ENCODE measurements around the gene LRRC71.

The LRRC71 gene

DNA sequence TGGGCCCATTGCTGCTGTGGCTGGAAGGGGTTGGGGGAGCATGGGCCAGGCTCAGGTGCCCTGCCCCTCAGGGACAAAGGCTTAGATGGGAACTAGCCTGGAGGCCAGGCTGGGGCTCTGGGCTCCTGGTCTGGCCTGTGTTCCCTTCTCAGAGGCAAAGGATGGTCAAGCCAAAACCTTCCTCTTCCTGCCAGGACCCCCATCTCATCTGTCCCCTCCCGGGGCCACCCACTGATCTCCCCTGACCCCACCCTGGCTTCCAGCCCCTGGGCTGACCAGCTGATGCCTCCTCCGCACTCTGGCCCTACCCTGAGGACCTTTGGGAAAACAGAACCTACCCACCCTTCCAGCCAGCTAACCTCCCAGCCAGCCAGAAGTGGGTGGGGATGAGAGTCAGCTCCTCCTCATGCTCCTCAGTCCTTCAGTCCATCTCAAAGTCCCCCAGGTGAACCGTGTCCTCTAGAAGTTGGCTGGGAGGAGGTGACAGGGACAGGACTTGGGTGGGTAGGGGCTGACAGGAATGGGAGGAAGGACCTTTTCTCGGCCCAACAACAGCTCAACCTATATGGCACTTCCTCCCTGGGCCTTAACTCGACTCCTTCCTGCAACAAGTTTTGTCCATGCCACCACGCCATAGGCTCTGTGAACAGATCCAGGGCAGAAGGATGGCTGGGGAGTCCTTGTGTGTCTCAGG lies 19.4 kb upstream of the LRRC71 start:
- no peak for DNase-seq (ENCODE audit: low read depth)
- TF ChIP-seq, protein P1, sequence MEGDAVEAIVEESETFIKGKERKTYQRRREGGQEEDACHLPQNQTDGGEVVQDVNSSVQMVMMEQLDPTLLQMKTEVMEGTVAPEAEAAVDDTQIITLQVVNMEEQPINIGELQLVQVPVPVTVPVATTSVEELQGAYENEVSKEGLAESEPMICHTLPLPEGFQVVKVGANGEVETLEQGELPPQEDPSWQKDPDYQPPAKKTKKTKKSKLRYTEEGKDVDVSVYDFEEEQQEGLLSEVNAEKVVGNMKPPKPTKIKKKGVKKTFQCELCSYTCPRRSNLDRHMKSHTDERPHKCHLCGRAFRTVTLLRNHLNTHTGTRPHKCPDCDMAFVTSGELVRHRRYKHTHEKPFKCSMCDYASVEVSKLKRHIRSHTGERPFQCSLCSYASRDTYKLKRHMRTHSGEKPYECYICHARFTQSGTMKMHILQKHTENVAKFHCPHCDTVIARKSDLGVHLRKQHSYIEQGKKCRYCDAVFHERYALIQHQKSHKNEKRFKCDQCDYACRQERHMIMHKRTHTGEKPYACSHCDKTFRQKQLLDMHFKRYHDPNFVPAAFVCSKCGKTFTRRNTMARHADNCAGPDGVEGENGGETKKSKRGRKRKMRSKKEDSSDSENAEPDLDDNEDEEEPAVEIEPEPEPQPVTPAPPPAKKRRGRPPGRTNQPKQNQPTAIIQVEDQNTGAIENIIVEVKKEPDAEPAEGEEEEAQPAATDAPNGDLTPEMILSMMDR (IDR thresholded peaks at IDR 0.05; ENCODE audit: insufficient read depth, low read depth, low read length, missing control alignments): no peak

DNA sequence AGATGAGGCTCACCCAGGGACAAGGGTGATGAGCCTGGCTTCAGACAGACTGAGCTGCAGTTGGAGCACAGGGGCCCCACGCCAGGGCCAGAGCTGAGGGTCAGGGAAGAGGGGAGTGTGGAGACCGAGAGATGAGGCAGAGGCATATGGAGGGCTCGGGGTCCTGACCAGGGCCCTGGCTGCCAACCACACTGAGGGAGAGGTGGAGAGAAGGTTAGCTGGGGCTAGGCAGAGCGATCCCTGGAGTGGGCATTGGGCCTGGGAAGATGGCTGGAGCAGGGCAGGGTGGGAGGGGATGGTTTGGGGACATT lies 18.9 kb upstream of the LRRC71 start:
- H3K4me3 ChIP-seq (ENCODE audit: low read depth, low read length): no peak overlapping the region
- DNase-seq (ENCODE audit: low read depth): no peak
- TF ChIP-seq, protein P1 (IDR thresholded peaks at IDR 0.05; ENCODE audit: insufficient read depth, low read depth, low read length, missing control alignments): no peak

More for the DNA sequence above, 19.4 kb upstream of the LRRC71 start:
- H3K4me3 ChIP-seq (ENCODE audit: low read depth, low read length): no peak overlapping the region

DNA sequence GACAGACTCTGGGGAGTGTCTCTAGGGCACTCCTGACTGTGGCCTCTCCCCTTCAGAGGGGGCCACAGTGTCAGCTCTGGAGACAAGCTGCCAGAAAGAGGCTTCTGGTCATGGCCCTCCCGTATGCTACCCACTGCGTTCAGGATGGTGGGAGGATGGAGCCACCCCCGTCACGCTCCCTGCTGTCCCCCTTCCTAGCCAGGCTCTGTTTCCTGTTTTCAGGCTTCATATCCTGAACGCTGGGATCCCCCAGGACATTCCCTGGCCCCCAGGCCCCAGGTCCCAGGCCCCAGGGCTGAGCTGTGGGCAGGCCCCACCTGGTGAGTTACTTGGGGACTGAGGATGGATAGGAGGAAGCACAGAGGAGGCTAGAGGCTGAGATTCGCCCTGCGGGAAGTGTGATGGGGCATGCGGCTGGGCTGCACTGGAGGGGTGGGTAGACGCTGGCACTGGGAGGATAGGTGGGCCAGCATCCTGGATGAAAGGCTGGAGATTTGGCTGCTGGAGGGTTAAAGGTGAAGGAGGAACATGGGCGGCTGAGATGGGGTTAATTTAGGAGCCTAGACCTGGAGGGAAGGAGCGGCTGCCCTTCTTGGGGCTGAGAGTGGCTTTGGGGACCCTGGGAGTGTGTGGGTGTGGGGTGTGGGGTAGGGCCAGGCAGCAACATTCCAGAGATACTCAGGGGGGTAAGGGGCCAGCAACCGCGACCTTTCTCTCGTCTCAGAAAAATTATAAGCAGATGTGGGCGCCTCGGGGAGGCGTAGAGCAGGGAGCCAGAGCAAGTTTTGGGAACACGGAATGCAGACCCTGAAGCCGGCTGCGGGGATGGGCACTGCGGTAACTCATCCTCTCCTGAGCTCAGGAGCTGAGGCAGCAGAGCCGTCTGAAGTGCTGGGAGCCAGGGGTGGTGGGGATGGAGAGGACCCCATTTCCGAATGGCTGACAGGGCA lies 18.2 kb upstream of the LRRC71 start:
- TF ChIP-seq, protein P1 (IDR thresholded peaks at IDR 0.05; ENCODE audit: insufficient read depth, low read depth, low read length, missing control alignments): no peak
- DNase-seq (ENCODE audit: low read depth): no peak
- no peak overlapping the region for H3K4me3 ChIP-seq (ENCODE audit: low read depth, low read length)

DNA sequence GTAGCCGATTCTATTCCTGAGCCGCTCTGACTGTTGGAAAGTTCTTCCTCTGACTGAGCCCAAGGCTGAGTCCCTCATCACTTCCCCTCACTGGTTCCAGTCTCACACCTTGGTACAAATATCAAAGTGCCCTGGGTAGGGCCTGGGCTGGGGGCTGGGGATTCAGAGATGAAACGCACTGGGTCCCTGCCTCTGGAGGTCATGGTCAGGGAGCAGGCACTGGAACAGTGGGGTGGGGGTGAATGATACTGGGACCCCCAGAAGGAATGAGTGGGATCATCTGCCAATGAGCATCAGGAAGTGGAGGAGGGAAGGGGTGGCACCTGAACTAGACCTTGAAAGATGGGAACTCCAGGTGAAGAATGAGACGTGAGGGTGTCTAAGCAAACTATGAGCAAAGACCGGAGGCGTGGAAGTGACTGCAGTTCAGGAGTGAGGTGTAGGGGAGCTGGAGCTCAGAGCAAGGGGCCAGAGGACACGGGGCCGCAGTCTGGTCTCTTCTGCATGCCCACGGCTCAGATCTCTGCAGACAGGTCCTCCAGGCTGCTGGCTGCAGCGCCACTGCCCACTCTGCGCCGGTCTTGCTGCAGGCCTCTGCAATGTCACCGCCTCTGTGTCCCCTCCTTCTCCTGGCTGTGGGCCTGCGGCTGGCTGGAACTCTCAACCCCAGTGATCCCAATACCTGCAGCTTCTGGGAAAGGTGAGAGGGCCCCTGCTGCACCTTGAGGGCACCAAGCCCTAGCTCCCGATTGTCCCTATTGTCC lies 16.9 kb upstream of the LRRC71 start:
- no peak for DNase-seq (ENCODE audit: low read depth)
- no peak overlapping the region for H3K4me3 ChIP-seq (ENCODE audit: low read depth, low read length)
- TF ChIP-seq, protein P1 (IDR thresholded peaks at IDR 0.05; ENCODE audit: insufficient read depth, low read depth, low read length, missing control alignments): no peak

DNA sequence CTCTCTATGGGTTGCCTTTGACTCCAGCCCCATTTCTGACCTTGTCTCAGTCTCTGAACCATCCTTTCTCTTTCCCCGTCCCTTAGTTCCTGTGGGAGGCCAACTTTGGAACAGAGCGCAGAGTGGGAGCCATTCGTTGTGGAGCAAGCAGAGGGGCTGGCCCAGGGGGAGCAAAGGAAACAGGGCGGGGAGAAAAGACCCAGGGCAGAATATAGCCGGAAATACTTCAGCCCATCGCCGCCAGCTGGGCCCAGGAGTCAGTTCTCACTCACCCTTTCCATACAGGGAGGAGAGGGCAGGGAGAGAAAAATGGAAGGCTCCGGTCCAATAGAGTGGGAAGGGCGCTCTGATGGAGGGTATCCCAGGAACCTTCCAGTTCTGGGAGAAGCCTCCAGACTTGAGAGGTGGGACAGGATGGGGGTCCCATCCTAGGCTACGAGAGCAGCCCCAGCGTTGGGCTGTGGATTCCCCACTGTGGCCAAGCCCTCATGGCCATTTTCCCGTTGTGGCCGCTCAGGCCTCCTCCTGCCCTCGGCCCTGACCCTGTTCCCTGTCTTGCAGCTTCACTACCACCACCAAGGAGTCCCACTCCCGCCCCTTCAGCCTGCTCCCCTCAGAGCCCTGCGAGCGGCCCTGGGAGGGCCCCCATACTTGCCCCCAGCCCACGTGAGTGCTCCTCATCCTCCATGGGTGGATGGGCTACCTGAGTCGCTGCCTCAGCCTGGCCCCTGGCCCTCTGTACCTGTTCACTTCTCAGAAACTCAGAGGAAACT lies 16.1 kb upstream of the LRRC71 start:
- no peak for DNase-seq (ENCODE audit: low read depth)
- TF ChIP-seq, protein P1 (IDR thresholded peaks at IDR 0.05; ENCODE audit: insufficient read depth, low read depth, low read length, missing control alignments): no peak
- H3K4me3 ChIP-seq (ENCODE audit: low read depth, low read length): no peak overlapping the region

DNA sequence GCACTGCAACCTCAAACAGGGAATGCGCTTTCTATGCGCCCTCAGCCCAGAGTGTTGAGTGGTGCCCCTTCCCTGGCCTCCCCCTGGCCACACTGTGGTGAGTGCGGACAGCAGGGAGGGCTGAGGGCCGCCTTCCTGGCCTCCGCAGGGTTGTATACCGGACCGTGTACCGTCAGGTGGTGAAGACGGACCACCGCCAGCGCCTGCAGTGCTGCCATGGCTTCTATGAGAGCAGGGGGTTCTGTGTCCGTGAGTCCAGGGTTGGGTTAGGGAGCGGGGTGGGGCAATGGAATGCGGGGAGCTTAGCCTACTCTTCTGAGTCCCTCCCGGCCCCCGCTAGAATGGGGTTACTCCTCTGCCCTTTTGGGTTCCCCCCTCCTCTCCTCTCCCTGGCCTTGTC lies 15.3 kb upstream of the LRRC71 start:
- DNase-seq (ENCODE audit: low read depth): no peak
- H3K4me3 ChIP-seq (ENCODE audit: low read depth, low read length): no peak overlapping the region
- TF ChIP-seq, protein P1 (IDR thresholded peaks at IDR 0.05; ENCODE audit: insufficient read depth, low read depth, low read length, missing control alignments): no peak
